SK-N-SH (cell line): ENCODE results near the gene LDHD. TPM values are rescaled to one million over a fixed set of nuclear protein-coding genes. Genes with fewer than 3 reads are reported as not detected.

Experiments
- CTCF ChIA-PET: fragments of 300-600, 350-600 bp; formaldehyde crosslinking; extraction: SDS; loops from one replicate; lab custom pipeline; 2021; lab: Yijun Ruan, JAX
- POLR2A ChIA-PET: fragments of 350-600 bp; sonication (Branson Sonifier 250); formaldehyde crosslinking; extraction: SDS; loops from one replicate; lab custom pipeline; 2020; ENCODE audit warnings: antibody characterized with exemption, inconsistent platforms; lab: Yijun Ruan, JAX
- DNase-seq: peaks from one replicate; pipeline ENCODE4 v3.0.0; 2012
- H2AFZ ChIP-seq: fragments of 200-600 bp; sonication (generic); 2 replicates; pipeline ENCODE4 v1.8.1; 2016; ENCODE audit warnings: antibody characterized with exemption, mild to moderate bottlenecking, low read depth
- H3F3A ChIP-seq: fragments of 200-600 bp; sonication (generic); replicated peaks from 2 replicates; pipeline ENCODE3; 2016; ENCODE audit warnings: antibody characterized with exemption, mild to moderate bottlenecking; ENCODE audit not compliant: insufficient read depth
- H3K27ac ChIP-seq, 2 experiments: fragments of 200-500 bp in 1 of 2; fragments of 200-600 bp in 1 of 2; sonication (Bioruptor generic) in 1 of 2; sonication (generic), shearing (Covaris generic) in 1 of 2; 2 replicates each; pipeline versions ENCODE4 v1.5.1 to v1.6.1; 2014 to 2016; ENCODE audit warnings: low read depth in 2 of 2, inconsistent platforms in 1 of 2, low read length in 1 of 2, mild to moderate bottlenecking in 1 of 2, mixed read lengths in 1 of 2
- H3K27me3 ChIP-seq: fragments of 200-600 bp; sonication (generic), shearing (Covaris generic); 2 replicates; pipeline ENCODE4 v1.6.1; 2016; ENCODE audit warnings: mixed run types; ENCODE audit not compliant: insufficient read depth
- H3K36me3 ChIP-seq, 2 experiments: fragments of 200-500 bp in 1 of 2; fragments of 200-600 bp in 1 of 2; sonication (Bioruptor generic) in 1 of 2; sonication (generic) in 1 of 2; replicated peaks in 1 of 2; 2 replicates each; pipeline versions ENCODE3 to v1.5.1; 2014 to 2016; ENCODE audit warnings: low read length in 1 of 2, mild to moderate bottlenecking in 1 of 2; ENCODE audit not compliant: insufficient read depth in 2 of 2, control insufficient read depth in 1 of 2
- H3K4me1 ChIP-seq, 2 experiments: fragments of 200-500 bp in 1 of 2; fragments of 200-600 bp in 1 of 2; sonication (Bioruptor generic) in 1 of 2; sonication (generic), shearing (Covaris generic) in 1 of 2; 2 replicates each; pipeline versions ENCODE4 v1.5.1 to v1.6.1; 2014 to 2016; ENCODE audit warnings: low read depth in 1 of 2, low read length in 1 of 2, mixed run types in 1 of 2; ENCODE audit not compliant: insufficient read depth in 2 of 2, control insufficient read depth in 1 of 2
- H3K4me2 ChIP-seq: fragments of 200-600 bp; sonication (generic), shearing (Covaris generic); 2 replicates; pipeline ENCODE4 v1.6.1; 2017; ENCODE audit warnings: mixed run types
- H3K4me3 ChIP-seq, 2 experiments: fragments of 200-500 bp in 1 of 2; fragments of 200-600 bp in 1 of 2; sonication (Bioruptor generic) in 1 of 2; sonication (generic), shearing (Covaris generic) in 1 of 2; 2 replicates each; pipeline versions ENCODE4 v1.5.1 to v1.8.1; 2014 to 2016; ENCODE audit warnings: low read depth in 2 of 2, inconsistent platforms in 1 of 2, low read length in 1 of 2, mild to moderate bottlenecking in 1 of 2, mixed read lengths in 1 of 2, moderate library complexity in 1 of 2
- H3K79me2 ChIP-seq: fragments of 200-600 bp; sonication (generic); 2 replicates; pipeline ENCODE4 v1.8.1; 2017; ENCODE audit warnings: mild to moderate bottlenecking; ENCODE audit not compliant: insufficient read depth
- H3K9ac ChIP-seq: fragments of 200-600 bp; sonication (generic); 2 replicates; pipeline ENCODE4 v1.6.1; 2017; ENCODE audit warnings: mixed run types
- H3K9me2 ChIP-seq: fragments of 200-600 bp; sonication (generic); 2 replicates; pipeline ENCODE4 v1.6.1; 2017; ENCODE audit warnings: mixed run types
- H3K9me3 ChIP-seq: fragments of 200-600 bp; sonication (generic); 2 replicates; pipeline ENCODE4 v1.6.1; 2017; ENCODE audit warnings: mixed run types, mild to moderate bottlenecking, moderate library complexity
- H4K20me1 ChIP-seq: fragments of 200-600 bp; sonication (generic); 2 replicates; pipeline ENCODE4 v1.6.1; 2017; ENCODE audit warnings: mild to moderate bottlenecking, mixed run types; ENCODE audit not compliant: insufficient read depth
- CHD2 ChIP-seq: fragments of 150-350 bp; IDR thresholded peaks from 2 replicates; pipeline ENCODE4 v1.6.1; 2018; ENCODE audit warnings: low read length; ENCODE audit not compliant: partially characterized antibody
- EP300 ChIP-seq, 2 experiments: IDR thresholded peaks; 2 replicates each; pipeline versions ENCODE4 v1.4.0 to v1.6.1; 2012; ENCODE audit warnings: borderline replicate concordance in 1 of 2, low read depth in 1 of 2, low read length in 1 of 2
- EZH2phosphoT487 ChIP-seq: fragments of 200-600 bp; sonication (generic); IDR thresholded peaks from 2 replicates; pipeline ENCODE4 v1.6.1; 2017; ENCODE audit warnings: low read depth, mixed run types, mild to moderate bottlenecking, antibody characterized with exemption, moderate library complexity, borderline replicate concordance
- FOXJ3 ChIP-seq: sonication (generic); formaldehyde crosslinking; IDR thresholded peaks from 2 replicates; pipeline ENCODE4 v1.5.1; 2020; ENCODE audit warnings: mild to moderate bottlenecking, missing genetic modification reagents
- GATA2 ChIP-seq: sonication (generic); formaldehyde crosslinking; IDR thresholded peaks from 2 replicates; pipeline ENCODE4 v1.5.0; 2020; ENCODE audit warnings: mild to moderate bottlenecking, missing genetic modification reagents
- IRF3 ChIP-seq: fragments of 150-350 bp; IDR thresholded peaks from 2 replicates; pipeline ENCODE4 v1.6.1; 2016; ENCODE audit warnings: mild to moderate bottlenecking, low read depth, low read length
- NFIC ChIP-seq: IDR thresholded peaks from 2 replicates; pipeline ENCODE4 v1.4.0; 2012; ENCODE audit warnings: borderline replicate concordance
- PBX3 ChIP-seq: IDR thresholded peaks from 2 replicates; pipeline ENCODE4; 2012
- REST ChIP-seq: IDR thresholded peaks from 2 replicates; pipeline ENCODE4 v1.6.1; 2012; ENCODE audit warnings: mild to moderate bottlenecking, low read depth, low read length, moderate library complexity
- SMC3 ChIP-seq: IDR thresholded peaks from 2 replicates; pipeline ENCODE4 v1.6.1; 2012; ENCODE audit warnings: low read depth, low read length, improper control_type of control experiment
- TCF12 ChIP-seq: IDR thresholded peaks from 2 replicates; pipeline ENCODE4 v1.4.0; 2012
- ZBTB33 ChIP-seq: IDR thresholded peaks from 2 replicates; pipeline ENCODE4 v1.4.0; 2012; ENCODE audit warnings: low read depth, borderline replicate concordance
- WGBS: methylation state at CpG from one replicate; pipeline ENCODE4 v1.1.6; 2017; ENCODE audit warnings: low lambda C conversion rate; 5-methylcytosine and 5-hydroxymethylcytosine counted together
- polyA plus RNA-seq, 3 experiments: library from polyadenylated mRNA; depleted of rRNA; stranded (reverse); fragments of >200 nt; gene quantifications; 2 replicates each; pipeline ENCODE4 v1.2.3, GENCODE V29; 2012

LDHD gene
- polyA plus RNA-seq, 1 of the 3 experiments (the other 2 are of a cell fraction): 0.53 TPM

GRCh38 chr16:75093598-75094540 lies 22.7 kb downstream of the LDHD start:
- peaks cover 3% of the 10 kb centered on the region for H3F3A ChIP-seq
- no peaks in the 10 kb centered on the region for H3K36me3 ChIP-seq
- DNase-seq: no peak
- H3K9me3 ChIP-seq: no peaks in the 10 kb centered on the region
- H3K4me2 ChIP-seq: no peak overlapping the region
- ChIA-PET POLR2A (no interaction called here), CTCF (no interaction called here)
- H4K20me1 ChIP-seq: peaks cover 11% of the 10 kb centered on the region
- no peak overlapping the region for H3K9ac ChIP-seq
- no peak overlapping the region for H3K4me3 ChIP-seq
- peaks cover 0 to 19% of the 10 kb centered on the region in 2 experiments; a peak in 1 of 4 replicates for H3K4me1 ChIP-seq
- no peak overlapping the region for H2AFZ ChIP-seq
- TF ChIP-seq CHD2 (no peak), SMC3 (no peak), REST (no peak), FOXJ3 (no peak), GATA2 (CRISPR knock-in tag) (no peak), PBX3 (no peak), TCF12 (no peak)
- TF ChIP-seq, all 33 proteins: peak for 0
- no peak overlapping the region for H3K27ac ChIP-seq
- peaks cover 38% of the 10 kb centered on the region for H3K79me2 ChIP-seq
- WGBS: 93% methylated on average over 23 of the region's 23 CpGs
- no peaks in the 10 kb centered on the region for H3K9me2 ChIP-seq
- H3K27me3 ChIP-seq: no peaks in the 10 kb centered on the region

- Histone ChIP-seq H3K27me3 (no peaks in the 10 kb centered on the region), H3K4me3 (no peak overlapping the region), H2AFZ (no peak overlapping the region), H3F3A (peaks cover 3% of the 10 kb centered on the region), H3K9ac (no peak overlapping the region), H3K4me1 (peaks cover 2 to 15% of the 10 kb centered on the region in 2 experiments; a peak in 3 of 4 replicates), H3K9me2 (no peaks in the 10 kb centered on the region), H3K27ac (no peak overlapping the region), H3K4me2 (no peak overlapping the region), H3K36me3 (no peaks in the 10 kb centered on the region), H3K9me3 (no peaks in the 10 kb centered on the region), H4K20me1 (peaks cover 22% of the 10 kb centered on the region), H3K79me2 (peaks cover 46% of the 10 kb centered on the region)
- no peak for DNase-seq
- no peak for TF ChIP-seq IRF3
- TF ChIP-seq ZBTB33: no peak
- no peak for TF ChIP-seq SMC3
- no peak for TF ChIP-seq CHD2
- TF ChIP-seq EZH2phosphoT487: no peak
- no peak for TF ChIP-seq PBX3
- TF ChIP-seq FOXJ3: no peak
- TF ChIP-seq EP300 (IDR thresholded peaks at IDR 0.05; ENCODE audit: borderline replicate concordance in 1 of 2, low read depth in 1 of 2, low read length in 1 of 2): no peak
- TF ChIP-seq NFIC: no peak
- ChIA-PET CTCF (interaction anchor here (0.9 to 1.2 kb wide), 2 partner anchors 17 to 94 kb away, joined by 3 to 4 read pairs; partner anchors contain the start of gene ZNRF1), POLR2A (no interaction called here)
- WGBS: 79% methylated on average over 7 of the region's 7 CpGs
Observed at GRCh38 chr16:75092777-75093176, 23.8 kb downstream of the LDHD start.
